GM12892 (cell line): ENCODE results near the gene DPPA3.

Source experiments
- POLR2A ChIP-seq: IDR thresholded peaks from 2 replicates; pipeline ENCODE4 v1.6.1; 2011; ENCODE audit warnings: low read depth, low read length, control low read depth
- POLR2AphosphoS5 ChIP-seq: IDR thresholded peaks from 2 replicates; pipeline ENCODE4 v1.6.1; 2011; ENCODE audit warnings: low read depth, low read length, control low read depth

- no peak for TF ChIP-seq POLR2AphosphoS5
- TF ChIP-seq POLR2A = no peak
Measured at GRCh38 chr12:7679251-7680045, 31.8 kb upstream of the DPPA3 start.
